Uterus (tissue), 4 donors: ENCODE data around the gene LRRC26. TPM values are rescaled to one million over a fixed set of nuclear protein-coding genes. Genes with fewer than 3 reads are reported as not detected.
A peak's percentile ranks its signal among the peaks of the same experiment; 100 is the strongest.

Experiments used
- DNase-seq, 2 donors: peaks; one replicate each; pipeline ENCODE4 v3.0.0-alpha.2; 2019 to 2020
- H3K27ac ChIP-seq, 2 donors: fragments of 200-600 bp; sonication (generic); 1 replicate in 1 of 2; 2 replicates in 1 of 2; pipeline ENCODE4 v1.5.1; 2016 to 2018
- H3K27me3 ChIP-seq, 2 donors: fragments of 200-600 bp; sonication (generic); one replicate each; pipeline ENCODE4 v1.5.1; 2018 to 2019; ENCODE audit warnings: control low read depth in 1 of 2
- H3K36me3 ChIP-seq, 2 donors: fragments of 200-600 bp; sonication (generic); one replicate each; pipeline ENCODE4 v1.5.1; 2019; ENCODE audit warnings: control low read depth in 1 of 2
- H3K4me1 ChIP-seq, 2 donors: fragments of 200-600 bp; sonication (generic); one replicate each; pipeline ENCODE4 v1.5.1; 2018 to 2019; ENCODE audit warnings: control low read depth in 1 of 2
- H3K4me3 ChIP-seq, 2 donors: fragments of 200-600 bp; sonication (generic); 1 replicate in 1 of 2; 2 replicates in 1 of 2; pipeline ENCODE4 v1.5.1; 2018 to 2019; ENCODE audit warnings: mild to moderate bottlenecking in 1 of 2
- H3K9me3 ChIP-seq, 2 donors: fragments of 200-600 bp; sonication (generic); one replicate each; pipeline ENCODE4 v1.5.1; 2019; ENCODE audit warnings: control low read depth in 1 of 2
- POLR2A ChIP-seq, 2 donors: fragments of 450-650 bp; IDR thresholded peaks; one replicate each; pipeline ENCODE4 v1.6.1; 2016; ENCODE audit warnings: antibody characterized with exemption in 2 of 2, mild to moderate bottlenecking in 1 of 2, moderate library complexity in 1 of 2
- intact Hi-C: fragments of 100-400 bp; cut with DNase I; formaldehyde crosslinking; loops from one replicate; pipeline ENCODE4 v1.15.1; 2023; ENCODE audit warnings: low total_unique reads
- total RNA-seq, 4 donors: library from RNA; depleted of rRNA in 3 of 4; stranded (reverse); fragments of >200 nt in 3 of 4; gene quantifications; one replicate each; pipeline versions ENCODE4 v1.1.0 to v1.2.4, GENCODE V29; 2014 to 2023
- TF ChIP-seq, protein P1 (sequence below), 4 experiments: fragments of 200-600 bp in 2 of 4; fragments of 450-650 bp in 2 of 4; sonication (generic) in 2 of 4; IDR thresholded peaks; one replicate each; pipeline ENCODE4 v1.5.1; 2016 to 2019; ENCODE audit warnings: antibody characterized with exemption in 4 of 4, mild to moderate bottlenecking in 2 of 4, moderate library complexity in 1 of 4
- donor health status: DM: yes; HTN: yes; CAD: no.

LRRC26 gene
- total RNA-seq, 4 donors from 2014 or later = 0.29 TPM; not detected in 3

DNA sequence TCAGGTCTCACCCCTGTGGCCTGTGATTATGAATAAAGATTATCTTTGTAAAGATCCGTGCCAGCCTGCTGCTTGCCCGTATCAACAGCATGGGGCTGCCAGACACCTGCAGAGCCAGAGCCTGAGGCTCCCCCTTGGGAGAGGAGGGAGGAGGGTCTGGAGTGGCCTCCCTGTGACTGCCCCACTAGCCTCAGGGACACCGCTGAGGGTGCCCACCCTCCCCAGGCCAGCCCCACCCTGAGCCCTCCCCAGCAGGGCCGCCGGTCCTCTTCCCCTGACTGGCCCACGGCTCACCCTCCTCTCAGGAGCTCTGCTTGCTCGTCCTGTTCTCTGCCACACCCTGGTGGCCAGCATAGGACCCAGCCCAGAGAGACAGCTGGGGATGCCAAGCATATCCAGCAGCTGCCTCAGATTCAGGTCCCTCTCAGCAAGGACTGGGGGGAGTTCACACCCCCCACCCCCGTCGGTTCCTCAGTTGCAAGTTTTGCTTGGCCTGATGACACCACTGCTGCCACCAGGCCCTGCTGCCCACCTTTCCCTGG lies 20.5 kb upstream of the LRRC26 start:
- TF ChIP-seq POLR2A (IDR thresholded peaks at IDR 0.05) = no peak
- TF ChIP-seq, protein P1, sequence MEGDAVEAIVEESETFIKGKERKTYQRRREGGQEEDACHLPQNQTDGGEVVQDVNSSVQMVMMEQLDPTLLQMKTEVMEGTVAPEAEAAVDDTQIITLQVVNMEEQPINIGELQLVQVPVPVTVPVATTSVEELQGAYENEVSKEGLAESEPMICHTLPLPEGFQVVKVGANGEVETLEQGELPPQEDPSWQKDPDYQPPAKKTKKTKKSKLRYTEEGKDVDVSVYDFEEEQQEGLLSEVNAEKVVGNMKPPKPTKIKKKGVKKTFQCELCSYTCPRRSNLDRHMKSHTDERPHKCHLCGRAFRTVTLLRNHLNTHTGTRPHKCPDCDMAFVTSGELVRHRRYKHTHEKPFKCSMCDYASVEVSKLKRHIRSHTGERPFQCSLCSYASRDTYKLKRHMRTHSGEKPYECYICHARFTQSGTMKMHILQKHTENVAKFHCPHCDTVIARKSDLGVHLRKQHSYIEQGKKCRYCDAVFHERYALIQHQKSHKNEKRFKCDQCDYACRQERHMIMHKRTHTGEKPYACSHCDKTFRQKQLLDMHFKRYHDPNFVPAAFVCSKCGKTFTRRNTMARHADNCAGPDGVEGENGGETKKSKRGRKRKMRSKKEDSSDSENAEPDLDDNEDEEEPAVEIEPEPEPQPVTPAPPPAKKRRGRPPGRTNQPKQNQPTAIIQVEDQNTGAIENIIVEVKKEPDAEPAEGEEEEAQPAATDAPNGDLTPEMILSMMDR (IDR thresholded peaks at IDR 0.05) = no peak
- H3K36me3 ChIP-seq = no peaks in the 10 kb centered on the region
- no peaks in the 10 kb centered on the region for H3K9me3 ChIP-seq
- H3K4me3 ChIP-seq = no peak overlapping the region
- H3K27me3 ChIP-seq = no peaks in the 10 kb centered on the region
- intact Hi-C loops = no loop called here
- H3K4me1 ChIP-seq = peaks cover 14 to 24% of the 10 kb centered on the region in 2 donors
- no peak for DNase-seq
- H3K27ac ChIP-seq = no peak overlapping the region

DNA sequence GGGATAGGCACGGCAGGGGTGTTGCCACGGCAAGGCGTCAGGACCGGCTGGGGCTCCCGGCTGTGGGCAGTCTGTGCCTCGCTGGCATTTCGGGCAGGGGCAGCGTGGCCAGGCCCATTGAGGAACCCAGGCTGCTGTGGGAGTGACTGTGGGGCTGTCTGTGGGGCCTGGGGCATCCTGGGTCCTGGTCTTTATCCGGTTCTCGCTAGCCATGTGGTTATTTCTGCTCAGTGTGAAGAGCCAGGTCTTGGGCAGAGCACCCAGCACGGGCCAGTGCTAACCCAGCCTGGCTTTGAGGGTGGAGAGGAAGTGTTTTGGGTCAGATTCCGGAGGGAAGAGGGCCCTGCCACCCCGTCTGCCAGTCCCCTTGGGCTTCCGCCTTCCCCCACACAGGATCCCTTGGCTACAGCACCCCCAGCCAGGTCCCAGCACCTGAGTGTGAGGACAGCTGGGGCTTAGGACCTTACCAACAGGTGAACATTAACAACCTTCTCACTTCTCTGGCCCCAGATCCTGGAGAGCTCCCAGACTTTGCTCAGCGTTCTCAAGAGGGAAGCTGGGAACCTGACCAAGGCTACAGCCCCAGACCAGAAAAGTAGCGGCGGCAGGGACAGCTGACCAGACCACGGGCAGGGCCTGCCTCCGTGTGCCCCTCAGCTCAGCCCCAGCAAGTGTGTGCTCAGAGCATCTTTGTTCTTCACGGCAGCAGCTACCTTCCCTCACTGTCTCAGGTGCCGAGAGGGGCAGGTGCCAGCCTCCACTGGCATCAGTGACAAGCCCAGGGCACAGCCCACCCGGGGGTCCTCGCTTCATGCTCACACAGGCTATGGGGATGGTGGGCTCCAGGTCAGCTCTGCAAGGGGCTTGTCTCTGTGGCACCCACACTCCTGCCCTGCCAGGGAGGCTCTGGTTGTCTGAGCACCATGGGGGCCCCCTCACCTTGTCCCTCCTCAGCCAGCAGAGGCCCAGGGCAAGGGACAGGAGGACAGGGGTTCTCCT lies 19.7 kb upstream of the LRRC26 start:
- peaks cover 14 to 24% of the 10 kb centered on the region in 2 donors for H3K4me1 ChIP-seq

DNA sequence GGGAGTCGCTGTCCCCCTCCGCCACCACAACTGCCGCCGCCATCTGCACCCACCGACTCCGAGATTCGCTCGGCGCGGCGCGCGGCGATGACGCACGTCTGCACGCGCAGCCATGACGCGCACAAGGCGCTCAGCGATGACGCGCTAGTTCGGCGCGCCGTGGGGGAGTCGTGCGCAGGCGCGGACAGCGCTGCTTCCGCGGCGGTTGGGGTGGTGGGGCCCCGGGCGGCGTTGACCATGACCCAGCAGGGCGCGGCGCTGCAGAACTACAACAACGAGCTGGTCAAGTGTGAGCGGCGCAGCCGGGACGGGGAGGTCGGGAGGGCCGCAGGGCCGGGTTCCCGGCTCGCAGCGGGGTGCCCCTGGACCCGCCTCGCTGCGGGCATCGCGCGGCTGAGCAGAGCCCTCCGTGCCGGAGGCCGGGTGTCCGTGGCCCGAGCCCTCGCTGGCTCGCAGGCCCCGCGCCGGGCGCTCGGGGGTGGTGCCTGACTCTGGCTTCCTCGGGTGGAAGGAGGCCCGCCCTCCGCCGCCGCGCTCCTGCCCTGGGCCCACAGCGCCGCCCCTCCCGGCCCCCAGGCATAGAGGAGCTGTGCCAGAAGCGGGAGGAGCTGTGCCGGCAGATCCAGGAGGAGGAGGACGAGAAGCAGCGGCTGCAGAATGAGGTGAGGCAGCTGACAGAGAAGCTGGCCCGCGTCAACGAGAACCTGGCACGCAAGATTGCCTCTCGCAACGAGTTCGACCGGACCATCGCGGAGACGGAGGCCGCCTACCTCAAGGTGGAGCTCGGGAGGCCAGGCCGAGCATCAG lies 18.8 kb upstream of the LRRC26 start, which contains the start of the genes ANAPC2 and SSNA1:
Gene ANAPC2 (minus strand): TSS at position 71 of the 807 bp plus-strand sequence. CDS start 28 bp downstream, at position 43.
Gene SSNA1 (plus strand): TSS at position 187 of the 807 bp plus-strand sequence. CDS start 51 bp downstream, at position 238.
- Histone ChIP-seq H3K4me1 (peaks cover 14 to 24% of the 10 kb centered on the region in 2 donors), H3K9me3 (no peaks in the 10 kb centered on the region), H3K4me3 (peak within 1 kb of the TSS; percentile 79 to 92), H3K36me3 (no peaks in the 10 kb centered on the region), H3K27ac (peak within 1 kb of the TSS; percentile 83 to 95), H3K27me3 (no peaks in the 10 kb centered on the region)
- intact Hi-C loops = no loop called here
- TF ChIP-seq, protein P1 (IDR thresholded peaks at IDR 0.05) = peak in 3 of 4 experiments; percentile 1 to 67 (median 33)
- TF ChIP-seq POLR2A (IDR thresholded peaks at IDR 0.05) = peak; percentile 72 to 89
- DNase-seq = peak; percentile 88 to 94

More for the DNA sequence above, 19.7 kb upstream of the LRRC26 start:
- H3K9me3 ChIP-seq = no peaks in the 10 kb centered on the region
- intact Hi-C loops = no loop called here
- peak overlapping the region; percentile 79 to 92 for H3K4me3 ChIP-seq
- TF ChIP-seq POLR2A (IDR thresholded peaks at IDR 0.05) = no peak
- TF ChIP-seq, protein P1 (IDR thresholded peaks at IDR 0.05) = peak in 1 of 4 experiments; percentile 1
- H3K36me3 ChIP-seq = no peaks in the 10 kb centered on the region
- H3K27me3 ChIP-seq = no peaks in the 10 kb centered on the region
- H3K27ac ChIP-seq = peak overlapping the region; percentile 83 to 95
- DNase-seq = no peak

DNA sequence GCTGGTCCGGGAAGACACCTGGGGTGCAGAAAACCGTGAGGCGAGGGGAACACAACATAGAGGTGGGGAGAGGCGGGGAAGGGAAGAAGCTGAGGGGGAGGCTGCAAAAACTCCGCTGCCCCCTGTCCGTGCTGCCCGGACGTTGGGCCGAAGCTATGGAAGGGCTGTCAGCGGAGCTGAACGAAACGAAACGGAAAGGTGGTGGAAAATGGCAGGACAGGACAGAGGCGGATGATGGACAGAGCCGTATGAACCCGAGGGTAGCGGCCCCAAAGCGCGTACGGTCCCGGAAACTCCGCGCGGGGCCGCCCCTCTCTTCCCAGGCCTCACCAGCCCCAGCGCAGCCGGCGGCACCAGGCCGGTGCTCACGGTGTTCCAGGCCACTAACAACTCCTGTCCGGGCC lies 18.2 kb upstream of the LRRC26 start:
- no peaks in the 10 kb centered on the region for H3K36me3 ChIP-seq
- H3K27ac ChIP-seq = peak overlapping the region; percentile 83 to 95
- H3K27me3 ChIP-seq = no peaks in the 10 kb centered on the region
- DNase-seq = no peak
- intact Hi-C loops = no loop called here
- TF ChIP-seq, protein P1 (IDR thresholded peaks at IDR 0.05) = no peak
- TF ChIP-seq POLR2A (IDR thresholded peaks at IDR 0.05) = no peak
- peak overlapping the region; percentile 79 to 92 for H3K4me3 ChIP-seq
- H3K4me1 ChIP-seq = peaks cover 14 to 24% of the 10 kb centered on the region in 2 donors
- no peaks in the 10 kb centered on the region for H3K9me3 ChIP-seq
